Keratinocyte (primary cell): ENCODE results near the gene TAC3. TPM values are rescaled to one million over a fixed set of nuclear protein-coding genes. Genes with fewer than 3 reads are reported as not detected.
"Not testable (repeated sequence)": the region's sequence is repeated elsewhere in the genome, so short reads cannot be mapped to it uniquely, and the experiment has no call there.

Experiments
- DNase-seq: peaks from one replicate; pipeline ENCODE4 v3.0.0-alpha.2; 2011; ENCODE audit warnings: low read depth, missing footprints, low spot score
- FAIRE-seq: peaks from 2 replicates; lab custom pipeline; 2011; peaks lifted over from hg19 to GRCh38; lab: Jason Lieb, UNC
- H2AFZ ChIP-seq: 2 replicates; pipeline ENCODE4 v1.6.0; 2012; ENCODE audit warnings: low read length, control low read depth, inconsistent platforms; ENCODE audit not compliant: control insufficient read depth
- H3K27ac ChIP-seq: 2 replicates; pipeline ENCODE4 v1.5.1; 2011; ENCODE audit warnings: low read length; ENCODE audit not compliant: control insufficient read depth, insufficient read depth
- H3K27me3 ChIP-seq: 3 replicates; pipeline ENCODE4 v1.6.0; 2011; ENCODE audit warnings: low read length; ENCODE audit not compliant: control insufficient read depth, insufficient read depth; ENCODE audit errors: extremely low read depth
- H3K36me3 ChIP-seq, 2 experiments: 2 replicates in 1 of 2; 3 replicates in 1 of 2; pipeline ENCODE4 v1.5.1; 2011; ENCODE audit warnings: low read length in 2 of 2, mild to moderate bottlenecking in 1 of 2; ENCODE audit not compliant: control insufficient read depth in 2 of 2, insufficient read depth in 2 of 2; ENCODE audit errors: extremely low read depth in 1 of 2
- H3K4me1 ChIP-seq: 3 replicates; pipeline ENCODE4 v1.5.1; 2011; ENCODE audit warnings: low read length; ENCODE audit not compliant: control insufficient read depth, insufficient read depth; ENCODE audit errors: extremely low read depth
- H3K4me2 ChIP-seq: 3 replicates; pipeline ENCODE4 v1.6.0; 2011; ENCODE audit warnings: low read depth, low read length; ENCODE audit not compliant: control insufficient read depth, insufficient read depth; ENCODE audit errors: extremely low read depth
- H3K4me3 ChIP-seq, 3 experiments: fragments of 200-600 bp in 1 of 3; sonication (generic) in 1 of 3; 2 replicates in 2 of 3; 3 replicates in 1 of 3; pipeline ENCODE4 v1.5.1; 2011 to 2016; ENCODE audit warnings: low read length in 3 of 3, mild to moderate bottlenecking in 3 of 3, control low read depth in 2 of 3, inconsistent platforms in 1 of 3, low read depth in 1 of 3, mixed read lengths in 1 of 3, mixed run types in 1 of 3, moderate library complexity in 1 of 3; ENCODE audit not compliant: control insufficient read depth in 2 of 3, insufficient read depth in 2 of 3; ENCODE audit errors: extremely low read depth in 1 of 3
- H3K79me2 ChIP-seq: 2 replicates; pipeline ENCODE4 v1.6.0; 2012; ENCODE audit warnings: low read length; ENCODE audit not compliant: control insufficient read depth, insufficient read depth
- H3K9ac ChIP-seq: 3 replicates; pipeline ENCODE4 v1.6.0; 2011; ENCODE audit warnings: low read length; ENCODE audit not compliant: control insufficient read depth, insufficient read depth; ENCODE audit errors: extremely low read depth
- H3K9me1 ChIP-seq: 3 replicates; pipeline ENCODE4 v1.6.0; 2011; ENCODE audit warnings: low read length; ENCODE audit not compliant: control insufficient read depth, insufficient read depth; ENCODE audit errors: extremely low read depth
- H3K9me3 ChIP-seq: 2 replicates; pipeline ENCODE4 v1.5.1; 2012; ENCODE audit warnings: low read depth, low read length; ENCODE audit not compliant: control insufficient read depth
- H4K20me1 ChIP-seq: 3 replicates; pipeline ENCODE4 v1.6.0; 2011; ENCODE audit warnings: low read length; ENCODE audit not compliant: control insufficient read depth, insufficient read depth; ENCODE audit errors: extremely low read depth
- CTCF ChIP-seq, 3 experiments: IDR thresholded peaks in 1 of 3; conservative IDR thresholded peaks in 1 of 3; optimal IDR thresholded peaks in 1 of 3; 2 replicates in 2 of 3; 3 replicates in 1 of 3; pipeline versions ENCODE3 to v1.5.1; 2011; ENCODE audit warnings: low read length in 3 of 3, mild to moderate bottlenecking in 3 of 3, moderate library complexity in 2 of 3, control low read depth in 1 of 3, inconsistent platforms in 1 of 3; ENCODE audit not compliant: insufficient read depth in 2 of 3; ENCODE audit errors: extremely low read depth in 1 of 3
- EZH2 ChIP-seq: IDR thresholded peaks from one replicate; pipeline ENCODE4 v1.6.1; 2012; ENCODE audit warnings: inconsistent platforms, mild to moderate bottlenecking, low read length, moderate library complexity
- dilution Hi-C: fragments of 300-500 bp; cut with MboI; formaldehyde crosslinking; loops from one replicate; pipeline ENCODE4 v1.7.0; 2020; ENCODE audit warnings: low sequenced_read_pairs; ENCODE audit not compliant: extremely low pct_ligation_motif_present
- polyA plus RNA-seq, 5 experiments: library from polyadenylated mRNA; depleted of rRNA in 3 of 5; stranded (reverse) in 3 of 5; stranded (forward) in 1 of 5; unstranded in 1 of 5; fragments of >200 nt; gene quantifications; 1 replicate in 1 of 5; 2 replicates in 3 of 5; 3 replicates in 1 of 5; pipeline versions ENCODE4 v1.2.1 to v1.2.3, GENCODE V29; 2011 to 2012; ENCODE audit warnings: missing spikeins in 2 of 5, low read depth in 1 of 5, low replicate concordance in 1 of 5

Gene TAC3
- polyA plus RNA-seq, 1 donor (not counting 4 experiments of a cell fraction or from before 2014, with no cell fraction given): not detected

GRCh38 chr12:56979628-56980027 lies 36.7 kb downstream of the TAC3 start:
- Histone ChIP-seq H3K27ac (no peak overlapping the region), H3K79me2 (no peaks in the 10 kb centered on the region), H4K20me1 (no peaks in the 10 kb centered on the region), H3K36me3 (no peaks in the 10 kb centered on the region), H3K4me1 (peaks cover 10% of the 10 kb centered on the region), H3K9me3 (no peaks in the 10 kb centered on the region), H3K9me1 (no peaks in the 10 kb centered on the region), H3K9ac (no peak overlapping the region), H2AFZ (no peak overlapping the region), H3K27me3 (no peaks in the 10 kb centered on the region), H3K4me2 (no peak overlapping the region), H3K4me3 (no peak overlapping the region)
- FAIRE-seq (no peak), DNase-seq (no peak)
- dilution Hi-C loops: no loop called here
- TF ChIP-seq EZH2 (no peak), CTCF (optimal IDR thresholded peaks at IDR 0.05 in 1 of 3, IDR thresholded peaks at IDR 0.05 in 1 of 3, conservative IDR thresholded peaks at IDR 0.05 in 1 of 3; ENCODE audit: extremely low read depth in 1 of 3, insufficient read depth in 2 of 3, low read length in 3 of 3) (no peak)

GRCh38 chr12:56978397-56979138 lies 37.8 kb downstream of the TAC3 start:
- no peak overlapping the region for H3K27ac ChIP-seq
- dilution Hi-C loops: no loop called here
- H3K36me3 ChIP-seq: no peaks in the 10 kb centered on the region
- H4K20me1 ChIP-seq: no peaks in the 10 kb centered on the region
- H3K27me3 ChIP-seq: no peaks in the 10 kb centered on the region
- DNase-seq: no peak
- H3K4me2 ChIP-seq: no peak overlapping the region
- H3K79me2 ChIP-seq: no peaks in the 10 kb centered on the region
- H3K9ac ChIP-seq: no peak overlapping the region
- peaks cover 10% of the 10 kb centered on the region for H3K4me1 ChIP-seq
- H3K4me3 ChIP-seq: no peak overlapping the region
- TF ChIP-seq CTCF (optimal IDR thresholded peaks at IDR 0.05 in 1 of 3, IDR thresholded peaks at IDR 0.05 in 1 of 3, conservative IDR thresholded peaks at IDR 0.05 in 1 of 3; ENCODE audit: extremely low read depth in 1 of 3, insufficient read depth in 2 of 3, low read length in 3 of 3) (no peak), EZH2 (no peak)
- H2AFZ ChIP-seq: no peak overlapping the region
- no peaks in the 10 kb centered on the region for H3K9me1 ChIP-seq
- no peak for FAIRE-seq
- H3K9me3 ChIP-seq: no peaks in the 10 kb centered on the region

- H2AFZ ChIP-seq, H4K20me1 ChIP-seq, FAIRE-seq, DNase-seq, dilution Hi-C loops, H3K9me3 ChIP-seq, H3K4me1 ChIP-seq, H3K9me1 ChIP-seq, H3K4me3 ChIP-seq, H3K9ac ChIP-seq, H3K79me2 ChIP-seq, H3K4me2 ChIP-seq, H3K27me3 ChIP-seq, H3K36me3 ChIP-seq, H3K27ac ChIP-seq: not testable (repeated sequence)
These were observed 39.0 kb downstream of the TAC3 start for GRCh38 chr12:56977361-56977760.

- FAIRE-seq, H3K9me3 ChIP-seq, H3K4me2 ChIP-seq, H3K9me1 ChIP-seq, H2AFZ ChIP-seq, H3K9ac ChIP-seq, DNase-seq, H3K79me2 ChIP-seq, dilution Hi-C loops, H4K20me1 ChIP-seq, H3K4me3 ChIP-seq, H3K27ac ChIP-seq, H3K27me3 ChIP-seq, H3K4me1 ChIP-seq, H3K36me3 ChIP-seq: not testable (repeated sequence)
These were observed 42.1 kb downstream of the TAC3 start for GRCh38 chr12:56974224-56974623.
